Kidney epithelial cell (primary cell): ENCODE data around the gene ZZZ3. TPM values are rescaled to one million over a fixed set of nuclear protein-coding genes. Genes with fewer than 3 reads are reported as not detected.
"Not testable (repeated sequence)": the region's sequence is repeated elsewhere in the genome, so short reads cannot be mapped to it uniquely, and the experiment has no call there.

Source experiments
- DNase-seq: peaks from one replicate; pipeline ENCODE4 v3.0.0-alpha.2; 2010; ENCODE audit warnings: low read depth
- H3K27me3 ChIP-seq: 2 replicates; pipeline ENCODE4 v1.6.0; 2011; ENCODE audit warnings: low read length; ENCODE audit not compliant: control insufficient read depth, insufficient read depth
- H3K36me3 ChIP-seq: 2 replicates; pipeline ENCODE4 v1.5.1; 2011; ENCODE audit warnings: low read length; ENCODE audit not compliant: control insufficient read depth, insufficient read depth
- H3K4me3 ChIP-seq: 2 replicates; pipeline ENCODE4 v1.5.1; 2011; ENCODE audit warnings: low read depth, mild to moderate bottlenecking, control low read depth, low read length
- total RNA-seq: library from RNA; depleted of rRNA; stranded (reverse); fragments of >200 nt; gene quantifications from 2 replicates; pipeline ENCODE4 v1.2.3, GENCODE V29; 2015
- TF ChIP-seq, protein P1 (sequence below): IDR thresholded peaks from 2 replicates; pipeline ENCODE4 v1.5.1; 2011; ENCODE audit warnings: mild to moderate bottlenecking, moderate library complexity, low read length, control low read depth, inconsistent platforms; ENCODE audit not compliant: insufficient read depth, poor library complexity, severe bottlenecking

ZZZ3 gene
- total RNA-seq, 1 donor from 2014 or later = 71.9 TPM

GRCh38 chr1:77652268-77652667, 30.2 kb downstream of the ZZZ3 start:
- H3K4me3 ChIP-seq = no peak overlapping the region
- TF ChIP-seq, protein P1, sequence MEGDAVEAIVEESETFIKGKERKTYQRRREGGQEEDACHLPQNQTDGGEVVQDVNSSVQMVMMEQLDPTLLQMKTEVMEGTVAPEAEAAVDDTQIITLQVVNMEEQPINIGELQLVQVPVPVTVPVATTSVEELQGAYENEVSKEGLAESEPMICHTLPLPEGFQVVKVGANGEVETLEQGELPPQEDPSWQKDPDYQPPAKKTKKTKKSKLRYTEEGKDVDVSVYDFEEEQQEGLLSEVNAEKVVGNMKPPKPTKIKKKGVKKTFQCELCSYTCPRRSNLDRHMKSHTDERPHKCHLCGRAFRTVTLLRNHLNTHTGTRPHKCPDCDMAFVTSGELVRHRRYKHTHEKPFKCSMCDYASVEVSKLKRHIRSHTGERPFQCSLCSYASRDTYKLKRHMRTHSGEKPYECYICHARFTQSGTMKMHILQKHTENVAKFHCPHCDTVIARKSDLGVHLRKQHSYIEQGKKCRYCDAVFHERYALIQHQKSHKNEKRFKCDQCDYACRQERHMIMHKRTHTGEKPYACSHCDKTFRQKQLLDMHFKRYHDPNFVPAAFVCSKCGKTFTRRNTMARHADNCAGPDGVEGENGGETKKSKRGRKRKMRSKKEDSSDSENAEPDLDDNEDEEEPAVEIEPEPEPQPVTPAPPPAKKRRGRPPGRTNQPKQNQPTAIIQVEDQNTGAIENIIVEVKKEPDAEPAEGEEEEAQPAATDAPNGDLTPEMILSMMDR = no peak
- no peaks in the 10 kb centered on the region for H3K27me3 ChIP-seq
- no peaks in the 10 kb centered on the region for H3K36me3 ChIP-seq
- DNase-seq = no peak

- DNase-seq = no peak
- H3K4me3 ChIP-seq = no peak overlapping the region
- H3K27me3 ChIP-seq = no peaks in the 10 kb centered on the region
- no peaks in the 10 kb centered on the region for H3K36me3 ChIP-seq
- TF ChIP-seq, protein P1 = no peak
Observed at GRCh38 chr1:77649127-77649526, 33.3 kb downstream of the ZZZ3 start.

DNA sequence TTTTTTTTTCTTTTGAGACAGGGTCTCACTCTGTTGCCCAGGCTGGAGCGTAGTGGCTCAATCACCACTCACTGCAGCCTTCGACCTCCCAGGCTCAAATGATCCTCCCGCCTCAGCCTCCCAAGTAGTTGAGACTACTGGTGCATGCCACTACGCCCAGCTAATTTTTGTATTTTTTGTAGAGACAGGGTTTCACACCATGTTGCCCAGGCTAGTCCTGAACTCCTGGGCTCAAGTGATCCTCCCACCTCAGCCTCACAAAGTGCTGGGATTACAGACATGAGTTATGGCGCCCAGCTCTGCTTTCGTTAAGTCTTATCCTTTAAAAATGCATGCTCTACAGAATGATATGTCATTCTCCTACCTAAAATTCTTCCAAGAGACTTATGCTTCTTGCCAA, 36.2 kb downstream of the ZZZ3 start:
- H3K27me3 ChIP-seq, H3K36me3 ChIP-seq, DNase-seq, H3K4me3 ChIP-seq: not testable (repeated sequence)

DNA sequence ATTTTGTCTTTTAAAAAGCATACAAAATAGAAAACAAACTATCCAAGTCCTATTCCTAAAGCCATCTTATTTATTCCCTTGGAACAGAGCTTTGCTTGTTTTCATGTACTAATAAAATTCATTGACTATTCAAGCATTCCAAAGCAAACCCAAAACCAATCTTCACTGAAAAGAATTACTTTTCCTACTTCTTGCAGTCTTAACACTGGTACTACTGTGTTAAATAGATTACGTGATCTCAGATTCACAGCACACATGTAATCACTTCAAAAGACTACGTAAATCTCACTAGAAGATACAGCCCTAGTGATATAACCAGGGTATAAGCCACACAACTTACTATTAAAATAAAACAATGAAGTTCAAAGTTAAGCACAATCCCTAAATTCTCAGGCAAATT, 39.0 kb downstream of the ZZZ3 start:
- no peak overlapping the region for H3K4me3 ChIP-seq
- TF ChIP-seq, protein P1 = no peak
- no peaks in the 10 kb centered on the region for H3K36me3 ChIP-seq
- H3K27me3 ChIP-seq = no peaks in the 10 kb centered on the region
- no peak for DNase-seq

- H3K27me3 ChIP-seq = no peaks in the 10 kb centered on the region
- no peaks in the 10 kb centered on the region for H3K36me3 ChIP-seq
- TF ChIP-seq, protein P1 = no peak
- no peak for DNase-seq
- H3K4me3 ChIP-seq = no peak overlapping the region
Observed at GRCh38 chr1:77642941-77643340, 39.5 kb downstream of the ZZZ3 start.

GRCh38 chr1:77642196-77642595, 40.3 kb downstream of the ZZZ3 start:
- Histone ChIP-seq H3K27me3 (no peaks in the 10 kb centered on the region), H3K36me3 (no peaks in the 10 kb centered on the region), H3K4me3 (no peak overlapping the region)
- no peak for DNase-seq
- TF ChIP-seq, protein P1 = no peak
